Lung (tissue), 12 donors: ENCODE measurements around the gene PYCARD. TPM values are rescaled to one million over a fixed set of nuclear protein-coding genes. Genes with fewer than 3 reads are reported as not detected.
"Not testable (repeated sequence)": the region's sequence is repeated elsewhere in the genome, so short reads cannot be mapped to it uniquely, and the experiment has no call there.

ENCODE experiments used
- ATAC-seq: fragments of 200-7000 bp; cut with Tn5 transposase; one replicate; pipeline ENCODE4 v1.9.1; 2020; ENCODE audit warnings: moderate number of reproducible peaks; ENCODE audit not compliant: insufficient read depth, low FRiP score
- DNase-seq, 3 donors: peaks; one replicate each; pipeline ENCODE4 v3.0.0-alpha.2; 2013 to 2017
- H3K27ac ChIP-seq, 2 donors: one replicate each; pipeline ENCODE4 v1.5.1; 2013; ENCODE audit warnings: mild to moderate bottlenecking in 2 of 2, moderate library complexity in 2 of 2, control low read depth in 1 of 2, inconsistent platforms in 1 of 2, low read depth in 1 of 2, low read length in 1 of 2
- H3K27me3 ChIP-seq, 3 donors: one replicate each; pipeline ENCODE4 v1.5.1; 2013; ENCODE audit warnings: low read length in 2 of 3; ENCODE audit not compliant: control insufficient read depth in 3 of 3, insufficient read depth in 3 of 3
- H3K36me3 ChIP-seq, 4 donors: one replicate each; pipeline ENCODE4 v1.5.1; 2013; ENCODE audit warnings: low read length in 4 of 4, mild to moderate bottlenecking in 1 of 4, moderate library complexity in 1 of 4; ENCODE audit not compliant: control insufficient read depth in 4 of 4, insufficient read depth in 4 of 4
- H3K4me1 ChIP-seq, 5 donors: one replicate each; pipeline ENCODE4 v1.5.1; 2013; ENCODE audit warnings: low read length in 5 of 5, mild to moderate bottlenecking in 2 of 5, moderate library complexity in 1 of 5; ENCODE audit not compliant: control insufficient read depth in 5 of 5, insufficient read depth in 5 of 5
- H3K4me3 ChIP-seq: one replicate; pipeline ENCODE4 v1.5.1; 2013; ENCODE audit warnings: mild to moderate bottlenecking, control low read depth, moderate library complexity
- H3K9ac ChIP-seq, 2 donors: one replicate each; pipeline ENCODE4 v1.5.1; 2013; ENCODE audit warnings: low read length in 2 of 2, control low read depth in 1 of 2; ENCODE audit not compliant: insufficient read depth in 1 of 2
- H3K9me3 ChIP-seq, 4 donors: one replicate each; pipeline ENCODE4 v1.5.1; 2013; ENCODE audit warnings: low read length in 3 of 4, mild to moderate bottlenecking in 1 of 4, moderate library complexity in 1 of 4; ENCODE audit not compliant: control insufficient read depth in 4 of 4, insufficient read depth in 3 of 4
- WGBS, 2 donors: extraction: QIAGEN DNeasy Blood & Tissue Kit; methylation state at CpG; one replicate each; pipeline ENCODE4 v1.1.7; 2013; 5-methylcytosine and 5-hydroxymethylcytosine counted together
- polyA plus RNA-seq, 2 donors: library from polyadenylated mRNA; stranded (reverse); fragments of 200-250 nt; gene quantifications; one replicate each; pipeline ENCODE4 v1.2.1, GENCODE V29; 2013
- total RNA-seq, 2 donors: library from RNA; depleted of rRNA in 1 of 2; stranded (reverse); fragments of >200 nt in 1 of 2; gene quantifications; one replicate each; pipeline ENCODE4 v1.2.1, GENCODE V29; 2014 to 2021
- TF ChIP-seq, protein P1 (sequence below): IDR thresholded peaks from 2 replicates; pipeline ENCODE4 v1.5.1; 2012; ENCODE audit warnings: mild to moderate bottlenecking; ENCODE audit errors: control extremely low read depth, extremely low read depth
- donor health status: control.
- donor health status: control.
- donor health status: Bipolar disorder and iron deficiency.
- donor health status: healthy.
- donor health status: DM: yes; HTN: yes; CAD: no.

Gene PYCARD
- total and polyA plus RNA-seq, 4 donors: 24.1 to 119 (median 70.1) TPM

- TF ChIP-seq, protein P1, sequence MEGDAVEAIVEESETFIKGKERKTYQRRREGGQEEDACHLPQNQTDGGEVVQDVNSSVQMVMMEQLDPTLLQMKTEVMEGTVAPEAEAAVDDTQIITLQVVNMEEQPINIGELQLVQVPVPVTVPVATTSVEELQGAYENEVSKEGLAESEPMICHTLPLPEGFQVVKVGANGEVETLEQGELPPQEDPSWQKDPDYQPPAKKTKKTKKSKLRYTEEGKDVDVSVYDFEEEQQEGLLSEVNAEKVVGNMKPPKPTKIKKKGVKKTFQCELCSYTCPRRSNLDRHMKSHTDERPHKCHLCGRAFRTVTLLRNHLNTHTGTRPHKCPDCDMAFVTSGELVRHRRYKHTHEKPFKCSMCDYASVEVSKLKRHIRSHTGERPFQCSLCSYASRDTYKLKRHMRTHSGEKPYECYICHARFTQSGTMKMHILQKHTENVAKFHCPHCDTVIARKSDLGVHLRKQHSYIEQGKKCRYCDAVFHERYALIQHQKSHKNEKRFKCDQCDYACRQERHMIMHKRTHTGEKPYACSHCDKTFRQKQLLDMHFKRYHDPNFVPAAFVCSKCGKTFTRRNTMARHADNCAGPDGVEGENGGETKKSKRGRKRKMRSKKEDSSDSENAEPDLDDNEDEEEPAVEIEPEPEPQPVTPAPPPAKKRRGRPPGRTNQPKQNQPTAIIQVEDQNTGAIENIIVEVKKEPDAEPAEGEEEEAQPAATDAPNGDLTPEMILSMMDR: no peak
- DNase-seq (no peak), ATAC-seq (no peak)
- Histone ChIP-seq H3K4me3 (no peak overlapping the region), H3K9me3 (peaks cover 0 to 4% (median 0%) of the 10 kb centered on the region in 4 donors), H3K27ac (no peak overlapping the region), H3K36me3 (no peaks in the 10 kb centered on the region), H3K27me3 (peaks cover 0 to 2% (median 0%) of the 10 kb centered on the region in 3 donors), H3K9ac (no peak overlapping the region), H3K4me1 (no peaks in the 10 kb centered on the region)
- 76 to 86% methylated on average over 5 of the region's 5 CpGs for WGBS, 2 donors
Measured at GRCh38 chr16:31248344-31248743, 45.8 kb upstream of the PYCARD start.

- DNase-seq (no peak), ATAC-seq (no peak)
- Histone ChIP-seq H3K27me3 (peaks cover 0 to 4% (median 0%) of the 10 kb centered on the region in 3 donors), H3K9me3 (peaks cover 0 to 4% (median 0%) of the 10 kb centered on the region in 4 donors), H3K36me3 (no peaks in the 10 kb centered on the region), H3K9ac (no peak overlapping the region), H3K4me1 (no peaks in the 10 kb centered on the region), H3K27ac (no peak overlapping the region), H3K4me3 (no peak overlapping the region)
- WGBS, 2 donors: 96 to 97% methylated on average over 3 of the region's 3 CpGs
- TF ChIP-seq, protein P1: no peak
Measured at GRCh38 chr16:31246296-31246695, 43.7 kb upstream of the PYCARD start.

DNA sequence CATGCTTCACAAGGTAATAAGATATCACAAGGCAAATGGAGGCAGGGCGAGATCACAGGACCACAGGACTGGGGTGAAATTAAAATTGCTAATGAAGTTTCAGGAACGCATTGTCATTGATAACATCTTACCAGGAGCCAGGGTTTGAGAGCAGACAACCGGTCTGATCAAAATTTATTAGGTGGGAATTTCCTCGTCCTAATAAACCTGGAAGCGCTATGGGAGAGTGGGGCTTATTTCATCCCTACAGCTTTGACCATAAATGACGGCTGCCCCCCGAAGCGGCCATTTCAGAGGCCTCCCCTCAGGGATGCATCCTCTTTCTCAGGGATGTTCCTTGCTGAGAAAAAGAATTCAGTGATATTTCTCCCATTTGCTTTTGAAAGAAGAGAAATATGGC lies 43.0 kb upstream of the PYCARD start:
- not testable (repeated sequence) for H3K4me3 ChIP-seq, ATAC-seq, H3K27me3 ChIP-seq, H3K4me1 ChIP-seq, H3K27ac ChIP-seq, H3K9me3 ChIP-seq, H3K36me3 ChIP-seq, DNase-seq, H3K9ac ChIP-seq
- 53 to 75% methylated on average over 8 of the region's 8 CpGs for WGBS, 2 donors

DNA sequence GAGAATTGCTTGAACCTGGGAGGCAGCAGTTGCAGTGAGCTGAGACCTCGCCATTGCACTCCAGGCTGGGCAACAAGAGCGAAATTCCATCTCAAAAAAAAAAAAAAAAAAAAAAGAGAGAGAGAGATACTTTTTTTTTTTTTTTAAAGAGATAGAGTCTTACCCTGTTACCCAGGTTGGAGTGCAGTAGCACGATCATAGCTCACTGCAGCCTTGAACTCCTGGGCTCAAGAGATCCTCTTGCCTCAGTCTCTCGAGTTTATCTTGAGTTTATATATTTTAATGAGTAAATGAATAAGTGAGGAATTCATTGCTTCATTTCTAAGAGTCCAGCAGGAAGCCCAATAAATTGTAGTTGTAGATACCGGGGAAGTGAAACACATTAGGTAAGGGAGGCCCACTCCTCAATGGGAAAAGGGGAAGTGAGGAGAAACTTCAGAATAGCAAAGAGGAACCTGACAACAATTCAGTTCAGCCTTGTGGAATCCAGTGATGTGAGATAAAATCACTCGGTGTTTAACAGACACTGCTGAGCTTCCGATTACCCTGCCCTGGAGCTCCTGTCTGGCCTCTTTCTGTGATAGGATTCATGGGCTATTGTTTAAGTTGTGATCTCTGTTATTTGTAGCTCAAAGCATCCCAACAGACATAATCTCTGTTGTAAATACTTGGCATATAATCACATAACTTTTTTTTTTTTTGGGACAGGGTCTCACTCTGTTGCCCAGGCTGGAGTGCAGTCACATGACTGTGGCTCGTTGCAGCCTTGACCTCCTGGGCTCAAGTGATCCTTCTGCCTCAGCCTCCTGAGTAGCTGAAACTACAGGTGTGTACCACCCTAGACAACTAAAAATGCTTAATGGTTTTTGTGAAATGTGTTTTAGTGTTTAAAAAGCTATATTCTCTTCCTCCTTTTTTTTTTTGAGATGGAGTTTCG lies 41.4 kb upstream of the PYCARD start:
- Histone ChIP-seq H3K4me1 (no peaks in the 10 kb centered on the region), H3K27me3 (peaks cover 0 to 4% (median 0%) of the 10 kb centered on the region in 3 donors), H3K36me3 (no peaks in the 10 kb centered on the region), H3K9ac (no peak overlapping the region), H3K27ac (no peak overlapping the region), H3K4me3 (no peak overlapping the region), H3K9me3 (peaks cover 0 to 4% (median 0%) of the 10 kb centered on the region in 4 donors)
- TF ChIP-seq, protein P1: no peak
- ATAC-seq (peak; percentile 19), DNase-seq (peak in 1 of 3 donors; percentile 1)
- 26 to 42% methylated on average over 8 to 9 of the region's 9 CpGs for WGBS, 2 donors
